ENCODE data around the gene SLC12A4. TPM values are rescaled to one million over a fixed set of nuclear protein-coding genes. Genes with fewer than 3 reads are reported as not detected.

SLC12A4 gene
- total and polyA plus RNA-seq, 2 of the 13 experiments (the other 11 are each of a cell fraction or from before 2014, with no cell fraction given): 65.1 to 84.3 TPM

GRCh38 chr16:67946128-67946569 lies 22.3 kb downstream of the SLC12A4 start:
- no peak for DNase-seq (ENCODE audit: low spot score)
- H4K20me1 ChIP-seq (ENCODE audit: insufficient read depth, low read length): peaks cover 13% of the 10 kb centered on the region; the same call in 1 of the 2 replicates
- no peak for ATAC-seq
- no peak overlapping the region for H3K4me3 ChIP-seq (replicated peaks in 1 of 3; ENCODE audit: insufficient read depth in 1 of 3, low read depth in 2 of 3, low read length in 3 of 3)
- no peak overlapping the region for H3K9ac ChIP-seq (ENCODE audit: insufficient read depth, low read depth, low read length)
- WGBS (ENCODE audit: low lambda C conversion rate): 98% methylated on average over 20 of the region's 20 CpGs
- H3K9me3 ChIP-seq (ENCODE audit: low read length): no peaks in the 10 kb centered on the region
- no TSS peak for BruUV-seq (replicated peaks)
- no peak overlapping the region for H3K4me2 ChIP-seq (ENCODE audit: low read depth, low read length)
- ChIA-PET POLR2A (interaction anchor here (0.8 to 13.6 kb wide), 2 partner anchors 11 to 18 kb away, joined by 3 to 226 read pairs; partner anchors contain the start of gene SLC12A4), CTCF (ENCODE audit: low intra/inter-chr PET ratio, low total read pairs) (no interaction called here)
- intact Hi-C loops (cut with micrococcal nuclease; ENCODE audit: unreplicated experiment): no loop called here
- H3K36me3 ChIP-seq (replicated peaks in 1 of 2; ENCODE audit: control insufficient read depth in 1 of 2, insufficient read depth in 2 of 2, low read length in 2 of 2): peaks cover 53 to 76% of the 10 kb centered on the region in 2 experiments
- no peak for FAIRE-seq
- H3K27ac ChIP-seq (ENCODE audit: extremely low read length, insufficient read depth, low read length): no peak overlapping the region
- no peaks in the 10 kb centered on the region for H3K79me2 ChIP-seq (ENCODE audit: insufficient read depth, low read length)
- in situ Hi-C loops (cut with HindIII; ENCODE audit: extremely low pct_ligation_motif_present, low pct_unique_long_range_greater_than_20kb): no loop called here
- no peak overlapping the region for H2AFZ ChIP-seq (ENCODE audit: low read length)
- H3K4me1 ChIP-seq (ENCODE audit: insufficient read depth, low read length): peaks cover 50% of the 10 kb centered on the region
- H3K27me3 ChIP-seq (ENCODE audit: control insufficient read depth in 1 of 2, insufficient read depth in 2 of 2, low read length in 2 of 2): no peaks in the 10 kb centered on the region
- TF ChIP-seq ZBTB7B (CRISPR knock-in tag; IDR thresholded peaks at IDR 0.05) (no peak), MBNL3 (CRISPR knock-in tag; conservative IDR thresholded peaks at IDR 0.05) (no peak), RFX3 (CRISPR knock-in tag; IDR thresholded peaks at IDR 0.05) (no peak), NRL (CRISPR knock-in tag; IDR thresholded peaks at IDR 0.05; ENCODE audit: borderline replicate concordance) (no peak), ZNF574 (CRISPR knock-in tag; IDR thresholded peaks at IDR 0.05) (no peak), PCBP1 (IDR thresholded peaks at IDR 0.05; ENCODE audit: borderline replicate concordance, low read depth, low read length) (no peak), ARNT2 (CRISPR knock-in tag; IDR thresholded peaks at IDR 0.05; ENCODE audit: low read depth) (no peak), ETV5 (CRISPR knock-in tag; IDR thresholded peaks at IDR 0.05; ENCODE audit: borderline replicate concordance) (no peak), SMYD3 (CRISPR knock-in tag; IDR thresholded peaks at IDR 0.05) (no peak), SNAPC2 (CRISPR knock-in tag; IDR thresholded peaks at IDR 0.05) (no peak), KAT7 (CRISPR knock-in tag; IDR thresholded peaks at IDR 0.05; ENCODE audit: borderline replicate concordance) (no peak), ZC3H13 (CRISPR knock-in tag; IDR thresholded peaks at IDR 0.05) (no peak), HOXA7 (CRISPR knock-in tag; IDR thresholded peaks at IDR 0.05) (no peak), ZNF260 (CRISPR knock-in tag; IDR thresholded peaks at IDR 0.05; ENCODE audit: borderline replicate concordance, low read depth) (no peak), GZF1 (CRISPR knock-in tag; IDR thresholded peaks at IDR 0.05) (no peak), FOXO1 (CRISPR knock-in tag; IDR thresholded peaks at IDR 0.05) (peak; percentile 7; the same call in 1 of the 2 replicates), IRF1 (CRISPR knock-in tag; IDR thresholded peaks at IDR 0.05; ENCODE audit: low read depth) (no peak), ZNF530 (CRISPR knock-in tag; IDR thresholded peaks at IDR 0.05; ENCODE audit: low read depth) (no peak), HNF4G (IDR thresholded peaks at IDR 0.05; ENCODE audit: borderline replicate concordance, low read depth, low read length) (no peak), HNF4G (CRISPR knock-in tag; IDR thresholded peaks at IDR 0.05; ENCODE audit: borderline replicate concordance, low read depth) (no peak), JUND (CRISPR knock-in tag; IDR thresholded peaks at IDR 0.05) (no peak), SMAD1 (CRISPR knock-in tag; IDR thresholded peaks at IDR 0.05; ENCODE audit: borderline replicate concordance, low read depth) (no peak), ZNF547 (CRISPR knock-in tag; IDR thresholded peaks at IDR 0.05) (no peak)
